ENCODE results near the gene SARDH. TPM values are rescaled to one million over a fixed set of nuclear protein-coding genes. Genes with fewer than 3 reads are reported as not detected.
A peak's percentile ranks its signal among the peaks of the same experiment; 100 is the strongest.

Gene SARDH
- total and polyA plus RNA-seq, 11 donors, result 0.19 to 1.7 (median 0.69) TPM

- DNase-seq (peak in 2 of 5 donors; percentile 24 to 56), ATAC-seq (no peak)
- no peaks in the 10 kb centered on the region for H3K27me3 ChIP-seq
- no peak overlapping the region for H3K4me3 ChIP-seq
- peaks cover 0 to 52% (median 33%) of the 10 kb centered on the region in 12 donors for H3K4me1 ChIP-seq
- no peak overlapping the region for H3K27ac ChIP-seq
- H3K36me3 ChIP-seq, result no peaks in the 10 kb centered on the region
- WGBS, 4 donors, result 92 to 95% (median 93%) methylated on average over 35 of the region's 35 CpGs
- TF ChIP-seq POLR2A (IDR thresholded peaks at IDR 0.05), result no peak
- TF ChIP-seq, protein P1, sequence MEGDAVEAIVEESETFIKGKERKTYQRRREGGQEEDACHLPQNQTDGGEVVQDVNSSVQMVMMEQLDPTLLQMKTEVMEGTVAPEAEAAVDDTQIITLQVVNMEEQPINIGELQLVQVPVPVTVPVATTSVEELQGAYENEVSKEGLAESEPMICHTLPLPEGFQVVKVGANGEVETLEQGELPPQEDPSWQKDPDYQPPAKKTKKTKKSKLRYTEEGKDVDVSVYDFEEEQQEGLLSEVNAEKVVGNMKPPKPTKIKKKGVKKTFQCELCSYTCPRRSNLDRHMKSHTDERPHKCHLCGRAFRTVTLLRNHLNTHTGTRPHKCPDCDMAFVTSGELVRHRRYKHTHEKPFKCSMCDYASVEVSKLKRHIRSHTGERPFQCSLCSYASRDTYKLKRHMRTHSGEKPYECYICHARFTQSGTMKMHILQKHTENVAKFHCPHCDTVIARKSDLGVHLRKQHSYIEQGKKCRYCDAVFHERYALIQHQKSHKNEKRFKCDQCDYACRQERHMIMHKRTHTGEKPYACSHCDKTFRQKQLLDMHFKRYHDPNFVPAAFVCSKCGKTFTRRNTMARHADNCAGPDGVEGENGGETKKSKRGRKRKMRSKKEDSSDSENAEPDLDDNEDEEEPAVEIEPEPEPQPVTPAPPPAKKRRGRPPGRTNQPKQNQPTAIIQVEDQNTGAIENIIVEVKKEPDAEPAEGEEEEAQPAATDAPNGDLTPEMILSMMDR (IDR thresholded peaks at IDR 0.05), result no peak
- H3K9me3 ChIP-seq, result no peaks in the 10 kb centered on the region
- intact Hi-C loops (cut with DNase I), result loop anchor here in 2 of 10 donors (2.0 to 5.0 kb wide), 2 partner anchors 99 kb away; no protein-coding TSS in a partner anchor
Measured at GRCh38 chr9:133681658-133682306, 56.4 kb downstream of the SARDH start.

GRCh38 chr9:133680976-133681657 lies 57.0 kb downstream of the SARDH start:
- ATAC-seq (no peak), DNase-seq (peak in 2 of 5 donors; percentile 22 to 56)
- Histone ChIP-seq H3K9me3 (no peaks in the 10 kb centered on the region), H3K27ac (no peak overlapping the region), H3K4me3 (no peak overlapping the region), H3K27me3 (no peaks in the 10 kb centered on the region), H3K36me3 (no peaks in the 10 kb centered on the region), H3K4me1 (peaks cover 0 to 52% (median 34%) of the 10 kb centered on the region in 12 donors)
- WGBS, 4 donors, result 85 to 96% (median 91%) methylated on average over 15 to 20 of the region's 20 CpGs
- intact Hi-C loops (cut with DNase I), result loop anchor here in 1 of 10 donors (5.0 kb wide), 1 partner anchor 99 kb away; no protein-coding TSS in a partner anchor
- TF ChIP-seq POLR2A (IDR thresholded peaks at IDR 0.05), result no peak
- TF ChIP-seq, protein P1 (IDR thresholded peaks at IDR 0.05), result no peak

- intact Hi-C loops (cut with DNase I), result loop anchor here in 1 of 10 donors (5.0 kb wide), 1 partner anchor 98 kb away; no protein-coding TSS in a partner anchor
- H3K36me3 ChIP-seq, result no peaks in the 10 kb centered on the region
- no peaks in the 10 kb centered on the region for H3K27me3 ChIP-seq
- H3K4me1 ChIP-seq, result peaks cover 0 to 52% (median 34%) of the 10 kb centered on the region in 12 donors
- no peak overlapping the region for H3K4me3 ChIP-seq
- TF ChIP-seq, protein P1 (IDR thresholded peaks at IDR 0.05), result no peak
- TF ChIP-seq POLR2A (IDR thresholded peaks at IDR 0.05), result no peak
- DNase-seq, result peak in 2 of 5 donors; percentile 24 to 53
- no peak for ATAC-seq
- peak overlapping the region in 1 of 12 donors; percentile 13 for H3K27ac ChIP-seq
- H3K9me3 ChIP-seq, result no peaks in the 10 kb centered on the region
- WGBS, 4 donors, result 81 to 93% (median 88%) methylated on average over 8 to 21 of the region's 21 CpGs
Measured at GRCh38 chr9:133680250-133680975, 57.7 kb downstream of the SARDH start.

Measured in heart left ventricle (tissue), 16 donors.